GM12865 (cell line): ENCODE data around the gene SNX22.
"Not testable (repeated sequence)": the region's sequence is repeated elsewhere in the genome, so short reads cannot be mapped to it uniquely, and the experiment has no call there.

ENCODE experiments used
- DNase-seq: peaks from one replicate; pipeline ENCODE4 v3.0.0; 2010; ENCODE audit warnings: low read depth
- H3K4me3 ChIP-seq: 2 replicates; pipeline ENCODE4 v1.5.1; 2011; ENCODE audit warnings: mild to moderate bottlenecking, low read depth, low read length, control low read depth
- TF ChIP-seq, protein P1 (sequence below): IDR thresholded peaks from 2 replicates; pipeline ENCODE4 v1.5.1; 2011; ENCODE audit warnings: low read length, control low read depth, low read depth, inconsistent platforms; ENCODE audit not compliant: insufficient read depth; ENCODE audit errors: missing control alignments

SNX22 gene

DNA sequence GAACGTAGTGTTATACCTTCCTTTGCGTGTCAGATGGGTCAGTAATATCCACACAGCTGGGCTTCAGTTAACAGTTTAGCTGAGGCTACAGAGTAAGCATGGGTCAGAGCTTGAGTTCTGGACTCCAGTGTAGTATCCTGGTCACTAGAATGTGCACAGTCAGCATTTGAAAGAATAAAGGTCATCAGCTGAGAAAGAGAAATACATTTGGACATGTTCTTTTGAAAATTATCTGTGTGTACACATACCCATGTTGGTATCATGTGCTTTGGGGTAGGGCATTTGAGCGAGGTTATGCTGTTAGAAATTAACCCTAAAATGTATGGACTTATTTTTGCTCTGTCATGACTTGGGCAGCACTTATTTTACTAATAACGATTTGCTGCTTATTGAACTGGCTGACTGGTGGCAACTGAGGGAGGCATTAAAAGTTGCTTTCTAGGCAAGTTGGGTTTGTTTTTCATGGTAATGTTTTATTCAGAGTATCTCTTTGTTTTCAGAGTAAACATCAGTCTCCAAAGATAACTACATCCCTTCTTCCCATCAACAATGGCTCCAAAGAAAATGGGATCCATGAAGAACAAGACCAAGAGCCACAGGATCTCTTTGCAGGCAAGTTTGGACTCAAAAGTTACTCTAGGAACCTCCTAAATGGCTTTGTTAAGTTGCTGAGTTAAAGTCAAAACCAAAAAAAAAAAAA, 39.3 kb upstream of the SNX22 start:
- no peak overlapping the region for H3K4me3 ChIP-seq
- TF ChIP-seq, protein P1, sequence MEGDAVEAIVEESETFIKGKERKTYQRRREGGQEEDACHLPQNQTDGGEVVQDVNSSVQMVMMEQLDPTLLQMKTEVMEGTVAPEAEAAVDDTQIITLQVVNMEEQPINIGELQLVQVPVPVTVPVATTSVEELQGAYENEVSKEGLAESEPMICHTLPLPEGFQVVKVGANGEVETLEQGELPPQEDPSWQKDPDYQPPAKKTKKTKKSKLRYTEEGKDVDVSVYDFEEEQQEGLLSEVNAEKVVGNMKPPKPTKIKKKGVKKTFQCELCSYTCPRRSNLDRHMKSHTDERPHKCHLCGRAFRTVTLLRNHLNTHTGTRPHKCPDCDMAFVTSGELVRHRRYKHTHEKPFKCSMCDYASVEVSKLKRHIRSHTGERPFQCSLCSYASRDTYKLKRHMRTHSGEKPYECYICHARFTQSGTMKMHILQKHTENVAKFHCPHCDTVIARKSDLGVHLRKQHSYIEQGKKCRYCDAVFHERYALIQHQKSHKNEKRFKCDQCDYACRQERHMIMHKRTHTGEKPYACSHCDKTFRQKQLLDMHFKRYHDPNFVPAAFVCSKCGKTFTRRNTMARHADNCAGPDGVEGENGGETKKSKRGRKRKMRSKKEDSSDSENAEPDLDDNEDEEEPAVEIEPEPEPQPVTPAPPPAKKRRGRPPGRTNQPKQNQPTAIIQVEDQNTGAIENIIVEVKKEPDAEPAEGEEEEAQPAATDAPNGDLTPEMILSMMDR = no peak
- no peak for DNase-seq

DNA sequence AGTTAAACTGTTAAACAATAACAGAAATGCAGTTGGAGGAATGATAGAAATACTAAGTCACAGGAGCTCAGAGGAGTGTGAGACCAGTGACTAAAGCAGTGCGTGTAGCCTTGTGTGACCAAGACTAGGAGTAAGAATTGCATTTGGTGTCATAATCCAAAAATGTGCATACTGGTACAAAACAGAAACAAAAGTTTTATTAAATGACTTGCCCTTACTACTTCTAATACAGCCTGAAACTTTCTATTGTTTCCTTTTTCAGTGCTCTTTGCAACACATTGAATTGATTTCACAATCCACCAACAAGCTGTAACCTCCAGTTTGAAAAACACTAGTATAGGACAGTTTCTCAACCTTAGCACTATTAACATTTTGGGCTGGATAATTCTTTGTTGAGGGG, 38.6 kb upstream of the SNX22 start:
- peak; percentile 57 for DNase-seq

GRCh38 chr15:64117759-64118487, 33.6 kb upstream of the SNX22 start:
- H3K4me3 ChIP-seq = no peak overlapping the region
- DNase-seq = no peak
- TF ChIP-seq, protein P1 = no peak

More for the DNA sequence above, 38.6 kb upstream of the SNX22 start:
- no peak overlapping the region for H3K4me3 ChIP-seq
- TF ChIP-seq, protein P1 = no peak

DNA sequence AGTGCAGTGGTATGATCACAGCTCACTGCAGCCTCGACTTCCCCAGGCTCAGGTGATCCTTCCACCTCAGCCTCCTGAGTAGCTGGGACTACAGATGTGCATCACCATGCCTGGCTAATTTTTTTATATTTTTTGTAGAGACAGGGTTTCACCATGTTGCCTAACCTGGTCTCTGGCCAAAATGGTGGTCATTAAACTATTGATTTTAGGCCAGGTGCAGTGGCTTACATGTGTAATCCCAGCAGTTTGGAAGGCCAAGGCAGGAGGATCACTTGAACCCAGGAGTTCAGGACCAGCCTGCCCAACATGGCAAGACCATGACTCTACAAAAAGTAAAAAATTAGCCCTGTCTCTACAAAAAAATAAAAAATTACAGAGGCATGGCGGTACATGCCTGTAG, 31.2 kb upstream of the SNX22 start:
- H3K4me3 ChIP-seq, DNase-seq: not testable (repeated sequence)

- TF ChIP-seq, protein P1 = no peak
- DNase-seq = no peak
- no peak overlapping the region for H3K4me3 ChIP-seq
Measured at GRCh38 chr15:64121614-64122013, 29.9 kb upstream of the SNX22 start.

DNA sequence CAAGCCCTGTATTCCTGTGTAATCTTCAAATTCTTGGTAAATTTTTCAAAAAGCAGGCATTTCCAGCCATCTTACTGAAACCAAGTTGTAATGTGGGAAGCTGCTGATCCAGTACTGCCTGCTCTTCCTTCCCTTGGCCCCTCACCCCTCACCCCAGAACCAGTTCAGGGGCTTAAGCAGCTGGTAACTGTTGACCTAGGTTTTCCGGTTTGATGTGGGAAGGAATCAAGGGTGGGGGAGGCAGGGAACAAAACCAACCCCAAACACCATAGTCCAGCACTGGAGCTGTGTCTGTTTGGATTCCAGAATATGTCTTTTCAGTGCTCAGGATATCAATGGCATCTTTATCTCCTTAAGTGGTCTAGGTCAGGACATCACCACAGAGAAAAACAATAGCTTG, 29.1 kb upstream of the SNX22 start:
- no peak overlapping the region for H3K4me3 ChIP-seq
- TF ChIP-seq, protein P1 = no peak
- no peak for DNase-seq

DNA sequence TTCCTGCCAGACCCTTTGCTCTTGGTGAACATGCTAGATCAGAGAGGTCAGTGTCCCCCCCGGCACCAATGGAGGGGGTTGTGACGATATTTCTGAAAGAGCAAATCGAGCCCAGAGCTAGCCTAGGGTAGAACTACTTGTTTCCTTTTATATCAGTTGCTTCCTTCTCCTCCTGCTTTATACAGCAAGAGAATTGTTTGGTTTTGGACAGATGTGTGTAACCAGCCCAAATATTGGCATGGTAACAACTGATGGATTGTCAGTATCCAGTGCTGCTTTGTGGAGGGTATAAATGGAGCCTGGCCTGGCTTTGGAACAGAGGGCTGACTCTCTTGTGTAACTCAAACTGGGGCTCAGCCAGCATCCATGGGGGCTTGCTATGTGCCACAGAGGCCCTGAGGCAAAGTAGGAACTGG, 28.6 kb upstream of the SNX22 start:
- TF ChIP-seq, protein P1 = no peak
- H3K4me3 ChIP-seq = no peak overlapping the region
- no peak for DNase-seq
